HCT116 (cell line): ENCODE data around the gene DMXL2. TPM values are rescaled to one million over a fixed set of nuclear protein-coding genes. Genes with fewer than 3 reads are reported as not detected.

Experiments used
- ATAC-seq: fragments of 200-7000 bp; cut with Tn5 transposase; 2 replicates; pipeline ENCODE4 v1.9.1; 2020; ENCODE audit warnings: mild to moderate bottlenecking, moderate library complexity
- BruUV-seq: library from RNA; stranded (reverse); fragments of 400-500 nt; replicated peaks from 2 replicates; lab custom pipeline; 2021; lab: Mats Ljungman, UMichigan
- CTCF ChIA-PET: fragments of 300-600 bp; sonication (Branson Sonifier 250); formaldehyde crosslinking; loops from one replicate; lab custom pipeline; 2021; ENCODE audit warnings: antibody characterized with exemption; lab: Charles Lee
- POLR2A ChIA-PET: fragments of 300-600, 350-600 bp; sonication (Branson Sonifier 250); formaldehyde crosslinking; loops from one replicate; lab custom pipeline; 2021; ENCODE audit warnings: antibody characterized with exemption; lab: Charles Lee
- RAD21 ChIA-PET, 2 experiments: fragments of 300-600 bp; sonication (Branson Sonifier 250); formaldehyde crosslinking; loops; one replicate each; lab custom pipeline; 2023; ENCODE audit warnings: low total read pairs in 2 of 2; ENCODE audit not compliant: uncharacterized antibody in 2 of 2, unreplicated experiment in 2 of 2, low non-redundant PET in 1 of 2; lab: Charles Lee
- DNase-seq: peaks from one replicate; pipeline ENCODE4 v3.0.0-alpha.2; 2010; ENCODE audit warnings: low read depth, low spot score
- H2AFZ ChIP-seq: fragments of 200-600 bp; shearing (Covaris generic), sonication (generic); 2 replicates; pipeline ENCODE4 v1.6.1; 2017; ENCODE audit warnings: low read depth, mixed run types, mixed read lengths, antibody characterized with exemption, low read length; ENCODE audit not compliant: poor library complexity, severe bottlenecking
- H3K27ac ChIP-seq: 2 replicates; pipeline ENCODE4 v1.5.1; 2012; ENCODE audit warnings: low read depth, low read length
- H3K27me3 ChIP-seq: fragments of 200-600 bp; sonication (generic); 2 replicates; pipeline ENCODE4 v1.6.1; 2016; ENCODE audit warnings: mixed run types, low read length, mixed read lengths; ENCODE audit not compliant: insufficient read depth
- H3K36me3 ChIP-seq, 2 experiments: fragments of 200-500 bp in 1 of 2; fragments of 200-600 bp in 1 of 2; sonication (Bioruptor generic) in 1 of 2; sonication (generic) in 1 of 2; 2 replicates each; pipeline versions ENCODE4 v1.5.1 to v1.6.1; 2014 to 2016; ENCODE audit warnings: low read length in 2 of 2, inconsistent platforms in 1 of 2, mixed read lengths in 1 of 2, mixed run types in 1 of 2; ENCODE audit not compliant: insufficient read depth in 2 of 2, control insufficient read depth in 1 of 2
- H3K4me1 ChIP-seq, 2 experiments: fragments of 200-600 bp in 1 of 2; sonication (generic) in 1 of 2; 2 replicates each; pipeline versions ENCODE4 v1.5.1 to v1.6.1; 2012 to 2017; ENCODE audit warnings: low read length in 2 of 2, inconsistent platforms in 1 of 2, mild to moderate bottlenecking in 1 of 2, mixed read lengths in 1 of 2, mixed run types in 1 of 2, moderate library complexity in 1 of 2; ENCODE audit not compliant: insufficient read depth in 2 of 2, control insufficient read depth in 1 of 2
- H3K4me2 ChIP-seq: fragments of 200-600 bp; sonication (generic); 2 replicates; pipeline ENCODE4 v1.6.1; 2017; ENCODE audit warnings: mixed run types, low read length, mixed read lengths
- H3K4me3 ChIP-seq, 2 experiments: fragments of 200-600 bp in 1 of 2; sonication (generic) in 1 of 2; replicated peaks in 1 of 2; 2 replicates each; pipeline ENCODE4 v1.5.1; 2011 to 2016; ENCODE audit warnings: low read length in 2 of 2, control low read depth in 1 of 2, low read depth in 1 of 2, mild to moderate bottlenecking in 1 of 2, mixed read lengths in 1 of 2, mixed run types in 1 of 2
- H3K79me2 ChIP-seq: fragments of 200-600 bp; sonication (generic); 2 replicates; pipeline ENCODE4 v1.6.1; 2017; ENCODE audit warnings: mild to moderate bottlenecking, mixed run types, low read length, moderate library complexity, mixed read lengths; ENCODE audit not compliant: insufficient read depth
- H3K9ac ChIP-seq: fragments of 200-600 bp; sonication (generic); 2 replicates; pipeline ENCODE4 v1.6.1; 2016; ENCODE audit warnings: low read length, mixed read lengths
- H3K9me2 ChIP-seq: fragments of 200-600 bp; sonication (generic), shearing (Covaris generic); 2 replicates; pipeline ENCODE4 v1.6.1; 2017; ENCODE audit warnings: mixed run types, mild to moderate bottlenecking, moderate library complexity; ENCODE audit not compliant: insufficient read depth
- H3K9me3 ChIP-seq, 2 experiments: fragments of 200-500 bp in 1 of 2; fragments of 200-600 bp in 1 of 2; sonication (Bioruptor generic) in 1 of 2; sonication (generic) in 1 of 2; 2 replicates each; pipeline ENCODE4 v1.6.1; 2014 to 2017; ENCODE audit warnings: low read length in 2 of 2, mixed read lengths in 2 of 2, inconsistent platforms in 1 of 2, low read depth in 1 of 2, mild to moderate bottlenecking in 1 of 2, mixed run types in 1 of 2, moderate library complexity in 1 of 2; ENCODE audit not compliant: control insufficient read depth in 1 of 2, insufficient read depth in 1 of 2
- H4K20me1 ChIP-seq: fragments of 200-600 bp; sonication (generic), shearing (Covaris generic); 2 replicates; pipeline ENCODE4 v1.6.1; 2017; ENCODE audit warnings: mixed run types, mild to moderate bottlenecking, moderate library complexity; ENCODE audit not compliant: insufficient read depth
- ELF1 ChIP-seq: IDR thresholded peaks from 2 replicates; pipeline ENCODE4 v1.6.1; 2012; ENCODE audit warnings: low read depth, borderline replicate concordance
- RAD21 ChIP-seq: IDR thresholded peaks from 2 replicates; pipeline ENCODE4 v1.6.1; 2012; ENCODE audit warnings: low read depth, mild to moderate bottlenecking
- SIN3A ChIP-seq: IDR thresholded peaks from 2 replicates; pipeline ENCODE4 v1.6.1; 2012; ENCODE audit warnings: low read depth
- SP1 ChIP-seq: IDR thresholded peaks from 2 replicates; pipeline ENCODE4 v1.6.1; 2012; ENCODE audit warnings: low read depth
- SRF ChIP-seq: IDR thresholded peaks from 2 replicates; pipeline ENCODE4 v1.6.1; 2012; ENCODE audit warnings: low read depth
- intact Hi-C: fragments of 100-400 bp; cut with micrococcal nuclease; formaldehyde crosslinking; loops from 2 replicates; pipeline ENCODE4 v1.10.0; 2022
- total RNA-seq: library from RNA; stranded (reverse); gene quantifications from one replicate; pipeline ENCODE4 v1.2.1, GENCODE V29; 2021; ENCODE audit not compliant: unreplicated experiment
- TF ChIP-seq, protein P1 (sequence below), 3 experiments: fragments of 200-600 bp in 1 of 3; sonication (generic) in 1 of 3; IDR thresholded peaks in 2 of 3; conservative IDR thresholded peaks in 1 of 3; 2 replicates each; pipeline ENCODE4 v1.5.1; 2012 to 2017; ENCODE audit warnings: low read depth in 2 of 3, low read length in 2 of 3, antibody characterized with exemption in 1 of 3, borderline replicate concordance in 1 of 3, control low read depth in 1 of 3, mild to moderate bottlenecking in 1 of 3, mixed read lengths in 1 of 3, mixed run types in 1 of 3, moderate library complexity in 1 of 3; ENCODE audit not compliant: insufficient read depth in 1 of 3
- TF ChIP-seq, protein P2 (sequence below): IDR thresholded peaks from 2 replicates; pipeline ENCODE4 v1.6.1; 2011; ENCODE audit warnings: mild to moderate bottlenecking, low read length, moderate library complexity; ENCODE audit not compliant: insufficient replicate concordance; ENCODE audit errors: extremely low read depth

The DMXL2 gene
- total RNA-seq, 1 experiment from 2014 or later: 21.5 TPM

DNA sequence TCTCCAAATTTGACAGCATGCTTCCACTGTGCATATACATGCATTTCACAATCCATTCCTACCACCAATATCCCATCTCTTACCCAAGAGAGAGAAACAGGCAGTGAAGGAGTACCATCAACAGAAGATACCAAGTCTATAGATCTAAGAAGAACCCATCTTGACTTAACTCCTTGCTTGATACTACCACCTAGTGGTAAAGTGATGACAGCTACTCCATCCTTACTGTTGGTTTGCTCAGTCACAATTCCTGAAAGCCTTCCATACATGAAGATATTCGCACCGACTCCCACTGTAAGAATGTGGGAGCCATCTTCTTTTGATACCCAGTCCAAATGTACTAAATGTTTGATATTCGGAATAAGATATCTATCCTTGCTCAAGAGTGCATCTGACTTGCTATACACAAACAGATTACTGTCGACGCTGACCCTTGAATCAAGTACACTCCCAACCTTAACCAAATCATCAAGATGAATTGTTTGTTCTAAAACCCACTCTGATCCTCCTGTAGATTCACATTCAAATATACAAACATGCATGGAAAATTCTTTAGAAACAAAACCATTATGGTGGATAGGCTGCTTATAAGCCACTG lies 123.1 kb downstream of the DMXL2 start:
- no peak for TF ChIP-seq SP1
- no peak for TF ChIP-seq SRF
- TF ChIP-seq RAD21: peak; percentile 74
- TF ChIP-seq, protein P1, sequence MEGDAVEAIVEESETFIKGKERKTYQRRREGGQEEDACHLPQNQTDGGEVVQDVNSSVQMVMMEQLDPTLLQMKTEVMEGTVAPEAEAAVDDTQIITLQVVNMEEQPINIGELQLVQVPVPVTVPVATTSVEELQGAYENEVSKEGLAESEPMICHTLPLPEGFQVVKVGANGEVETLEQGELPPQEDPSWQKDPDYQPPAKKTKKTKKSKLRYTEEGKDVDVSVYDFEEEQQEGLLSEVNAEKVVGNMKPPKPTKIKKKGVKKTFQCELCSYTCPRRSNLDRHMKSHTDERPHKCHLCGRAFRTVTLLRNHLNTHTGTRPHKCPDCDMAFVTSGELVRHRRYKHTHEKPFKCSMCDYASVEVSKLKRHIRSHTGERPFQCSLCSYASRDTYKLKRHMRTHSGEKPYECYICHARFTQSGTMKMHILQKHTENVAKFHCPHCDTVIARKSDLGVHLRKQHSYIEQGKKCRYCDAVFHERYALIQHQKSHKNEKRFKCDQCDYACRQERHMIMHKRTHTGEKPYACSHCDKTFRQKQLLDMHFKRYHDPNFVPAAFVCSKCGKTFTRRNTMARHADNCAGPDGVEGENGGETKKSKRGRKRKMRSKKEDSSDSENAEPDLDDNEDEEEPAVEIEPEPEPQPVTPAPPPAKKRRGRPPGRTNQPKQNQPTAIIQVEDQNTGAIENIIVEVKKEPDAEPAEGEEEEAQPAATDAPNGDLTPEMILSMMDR (IDR thresholded peaks at IDR 0.05 in 2 of 3, conservative IDR thresholded peaks at IDR 0.05 in 1 of 3; ENCODE audit: borderline replicate concordance in 1 of 3, insufficient read depth in 1 of 3, low read depth in 2 of 3, low read length in 2 of 3): peak; percentile 40 to 78 (median 73); a peak in 5 of 6 replicates
- no peak for TF ChIP-seq SIN3A
- TF ChIP-seq, protein P2, sequence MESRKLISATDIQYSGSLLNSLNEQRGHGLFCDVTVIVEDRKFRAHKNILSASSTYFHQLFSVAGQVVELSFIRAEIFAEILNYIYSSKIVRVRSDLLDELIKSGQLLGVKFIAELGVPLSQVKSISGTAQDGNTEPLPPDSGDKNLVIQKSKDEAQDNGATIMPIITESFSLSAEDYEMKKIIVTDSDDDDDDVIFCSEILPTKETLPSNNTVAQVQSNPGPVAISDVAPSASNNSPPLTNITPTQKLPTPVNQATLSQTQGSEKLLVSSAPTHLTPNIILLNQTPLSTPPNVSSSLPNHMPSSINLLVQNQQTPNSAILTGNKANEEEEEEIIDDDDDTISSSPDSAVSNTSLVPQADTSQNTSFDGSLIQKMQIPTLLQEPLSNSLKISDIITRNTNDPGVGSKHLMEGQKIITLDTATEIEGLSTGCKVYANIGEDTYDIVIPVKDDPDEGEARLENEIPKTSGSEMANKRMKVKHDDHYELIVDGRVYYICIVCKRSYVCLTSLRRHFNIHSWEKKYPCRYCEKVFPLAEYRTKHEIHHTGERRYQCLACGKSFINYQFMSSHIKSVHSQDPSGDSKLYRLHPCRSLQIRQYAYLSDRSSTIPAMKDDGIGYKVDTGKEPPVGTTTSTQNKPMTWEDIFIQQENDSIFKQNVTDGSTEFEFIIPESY: no peak
- no peak for TF ChIP-seq ELF1
- DNase-seq: peak; percentile 50
- ChIA-PET CTCF (interaction anchor here (0.6 to 1.6 kb wide), 4 partner anchors 11 to 336 kb away, joined by 3 to 6 read pairs (median 4); no protein-coding TSS in a partner anchor), RAD21 (interaction anchor here in 1 of 2 experiments (0.9 to 1.4 kb wide), 2 partner anchors 213 to 337 kb away, joined by 3 to 6 read pairs; no protein-coding TSS in a partner anchor), POLR2A (no interaction called here)
- no peaks in the 10 kb centered on the region for H4K20me1 ChIP-seq
- H3K4me1 ChIP-seq: peaks cover 0 to 7% of the 10 kb centered on the region in 2 experiments; a peak in 2 of 4 replicates
- H3K4me2 ChIP-seq: no peak overlapping the region
- H3K36me3 ChIP-seq: no peaks in the 10 kb centered on the region
- no peak overlapping the region for H3K4me3 ChIP-seq
- no peaks in the 10 kb centered on the region for H3K27me3 ChIP-seq
- intact Hi-C loops: loop anchor here (2.0 to 5.0 kb wide), 4 partner anchors 92 to 337 kb away; no protein-coding TSS in a partner anchor
- no peaks in the 10 kb centered on the region for H3K79me2 ChIP-seq
- no TSS peak for BruUV-seq
- peak; percentile 95 for ATAC-seq
- H3K9me3 ChIP-seq: no peaks in the 10 kb centered on the region
- H3K9ac ChIP-seq: no peak overlapping the region
- no peak overlapping the region for H3K27ac ChIP-seq
- no peak overlapping the region for H2AFZ ChIP-seq
- no peaks in the 10 kb centered on the region for H3K9me2 ChIP-seq
